AG10803 (cell line): ENCODE measurements around the gene HOXB3.

Experiments
- DNase-seq: peaks from one replicate; pipeline ENCODE4 v3.0.0; 2010; ENCODE audit warnings: low read depth
- H3K4me3 ChIP-seq: 2 replicates; pipeline ENCODE4 v1.5.1; 2011; ENCODE audit warnings: mild to moderate bottlenecking, low read length, control low read depth
- TF ChIP-seq, protein P1 (sequence below): conservative IDR thresholded peaks from 2 replicates; pipeline ENCODE4 v1.5.1; 2011; ENCODE audit warnings: mild to moderate bottlenecking, low read length, control low read depth, inconsistent platforms

HOXB3 gene

DNA sequence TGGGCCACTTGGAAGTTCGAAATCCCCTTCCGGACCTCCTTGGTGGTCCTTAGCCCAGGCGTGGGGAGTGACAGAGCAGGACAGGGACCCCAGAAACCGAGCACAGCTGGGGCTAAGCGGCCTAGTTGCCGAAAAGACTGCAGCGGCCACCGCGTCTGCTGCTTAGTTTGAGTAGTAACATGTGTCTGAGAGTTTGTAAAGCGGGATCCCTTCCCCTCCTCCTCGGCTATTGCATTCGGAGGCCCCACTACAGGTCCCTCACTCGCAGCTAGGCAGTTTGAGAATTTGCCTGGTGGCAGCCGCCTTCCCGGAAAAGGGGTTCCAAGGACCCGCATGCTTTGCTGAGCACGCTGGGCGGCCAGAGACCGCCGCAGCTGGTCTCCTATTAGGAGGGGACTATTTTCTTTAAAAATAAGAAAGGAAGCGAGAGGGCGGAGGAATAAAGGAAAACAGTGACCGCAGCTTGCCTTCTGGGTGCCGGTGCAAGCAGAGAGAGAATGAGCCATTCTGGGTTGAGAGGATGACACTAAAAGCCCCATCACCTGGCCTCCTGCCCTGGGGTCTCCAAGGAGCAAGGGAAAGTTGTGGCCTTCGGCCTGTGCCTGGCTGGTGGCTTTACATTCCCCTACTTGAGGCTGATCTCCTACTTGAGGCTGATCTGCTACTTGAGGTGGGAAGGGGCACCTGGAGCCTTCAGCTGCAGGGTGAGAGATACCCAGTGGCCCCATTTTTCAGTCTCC is 4.7 kb upstream of the HOXB3 start:
- H3K4me3 ChIP-seq = peak overlapping the region; percentile 82
- no peak for DNase-seq
- TF ChIP-seq, protein P1, sequence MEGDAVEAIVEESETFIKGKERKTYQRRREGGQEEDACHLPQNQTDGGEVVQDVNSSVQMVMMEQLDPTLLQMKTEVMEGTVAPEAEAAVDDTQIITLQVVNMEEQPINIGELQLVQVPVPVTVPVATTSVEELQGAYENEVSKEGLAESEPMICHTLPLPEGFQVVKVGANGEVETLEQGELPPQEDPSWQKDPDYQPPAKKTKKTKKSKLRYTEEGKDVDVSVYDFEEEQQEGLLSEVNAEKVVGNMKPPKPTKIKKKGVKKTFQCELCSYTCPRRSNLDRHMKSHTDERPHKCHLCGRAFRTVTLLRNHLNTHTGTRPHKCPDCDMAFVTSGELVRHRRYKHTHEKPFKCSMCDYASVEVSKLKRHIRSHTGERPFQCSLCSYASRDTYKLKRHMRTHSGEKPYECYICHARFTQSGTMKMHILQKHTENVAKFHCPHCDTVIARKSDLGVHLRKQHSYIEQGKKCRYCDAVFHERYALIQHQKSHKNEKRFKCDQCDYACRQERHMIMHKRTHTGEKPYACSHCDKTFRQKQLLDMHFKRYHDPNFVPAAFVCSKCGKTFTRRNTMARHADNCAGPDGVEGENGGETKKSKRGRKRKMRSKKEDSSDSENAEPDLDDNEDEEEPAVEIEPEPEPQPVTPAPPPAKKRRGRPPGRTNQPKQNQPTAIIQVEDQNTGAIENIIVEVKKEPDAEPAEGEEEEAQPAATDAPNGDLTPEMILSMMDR = no peak

DNA sequence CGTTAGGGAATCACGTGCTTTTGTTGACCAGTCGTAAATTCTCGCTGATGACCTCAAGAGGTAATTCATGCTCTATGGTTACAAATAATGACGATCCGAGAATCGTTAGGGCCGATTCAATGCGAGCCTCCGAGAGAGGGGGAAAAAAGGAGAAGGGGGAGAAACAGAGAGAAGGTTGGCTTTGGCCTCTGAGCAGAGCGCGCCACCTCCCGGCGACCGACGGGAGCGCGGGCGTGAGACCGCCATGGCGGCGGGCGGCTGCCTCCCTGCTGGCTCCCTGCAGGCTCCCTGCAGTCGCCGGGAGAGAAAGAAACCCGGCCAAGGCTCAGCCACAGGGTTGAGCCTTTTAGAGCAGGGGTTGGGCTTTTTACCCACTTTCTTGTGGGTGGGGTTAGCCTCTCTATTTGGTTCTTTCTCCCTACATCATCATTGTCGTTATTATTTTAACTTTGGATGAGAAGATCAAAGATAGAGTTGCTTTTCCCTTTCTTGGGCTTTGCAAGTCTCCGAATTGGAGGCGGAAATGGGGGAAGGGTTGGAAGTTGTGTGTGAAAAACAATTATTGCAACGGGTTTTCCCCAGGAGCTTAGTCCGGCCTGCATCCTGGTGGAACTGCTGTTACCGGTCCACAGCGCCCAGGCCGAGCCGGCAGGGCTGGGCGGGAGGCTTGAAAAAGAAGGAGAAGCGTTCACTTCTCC is 3.9 kb upstream of the HOXB3 start:
- peak; percentile 90 for DNase-seq
- TF ChIP-seq, protein P1 = peak; percentile 79
- peak overlapping the region; percentile 82 for H3K4me3 ChIP-seq

DNA sequence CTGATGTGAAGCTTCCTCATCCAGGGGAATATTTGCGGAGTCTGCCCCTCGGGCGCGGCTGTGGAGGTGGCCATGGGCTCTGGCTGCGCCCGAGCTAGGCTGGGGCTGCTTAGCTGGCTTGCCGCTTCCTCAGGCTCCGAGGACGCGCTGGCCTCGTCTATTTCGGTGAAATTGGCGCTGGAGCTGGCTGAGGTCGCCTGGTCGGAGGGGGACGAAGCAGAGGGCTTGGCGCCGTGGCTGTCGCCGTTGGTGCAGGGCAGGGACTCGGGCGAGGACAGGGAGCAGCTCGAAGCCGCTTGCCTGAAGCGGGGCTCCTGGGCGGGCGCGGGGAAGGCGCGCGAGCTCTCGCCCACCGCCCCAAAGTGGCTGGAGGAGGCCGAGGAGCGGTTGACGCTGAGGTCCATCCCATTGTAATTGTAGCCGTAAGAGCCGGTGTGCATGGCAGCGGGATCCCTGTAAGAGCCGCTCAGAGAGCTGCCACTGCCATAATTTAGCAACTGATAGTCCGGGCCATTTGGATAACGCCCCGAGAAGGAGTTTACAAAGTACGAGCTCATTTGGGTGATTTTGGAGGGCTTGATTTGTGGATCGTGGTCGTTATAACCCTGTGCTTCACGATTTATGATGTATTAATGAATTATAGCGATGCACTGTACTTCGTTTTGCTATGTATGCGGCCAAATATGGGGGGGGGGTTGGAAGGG is 3.2 kb upstream of the HOXB3 start, which contains the start of gene HOXB5:
TSS of gene HOXB5 (minus strand) at position 654 of the 704 bp plus-strand sequence. CDS start at position 557, 97 bp downstream.
- TF ChIP-seq, protein P1 = no peak
- peak within 1 kb of the TSS; percentile 82 for H3K4me3 ChIP-seq
- DNase-seq = no peak

DNA sequence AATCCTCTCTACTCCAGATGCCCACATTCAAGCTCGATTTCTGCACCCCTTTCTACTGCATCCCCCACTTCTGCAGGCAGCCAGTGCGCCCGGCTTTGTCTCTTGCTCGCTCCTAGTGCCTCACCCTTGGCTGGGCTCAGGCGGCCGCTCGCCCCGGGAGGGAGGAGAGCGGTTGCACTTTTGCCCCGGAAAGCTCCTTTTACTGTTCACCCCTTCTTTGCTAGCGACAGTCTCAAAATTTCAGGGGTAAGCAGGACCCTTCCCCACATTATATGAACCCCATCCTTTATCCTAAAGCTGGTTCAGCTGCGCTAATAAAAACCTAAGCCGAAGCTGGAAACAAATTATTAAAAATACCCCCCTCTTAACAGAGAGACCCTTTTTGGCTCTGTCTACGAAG is 2.5 kb upstream of the HOXB3 start:
- peak overlapping the region; percentile 82 for H3K4me3 ChIP-seq
- no peak for DNase-seq
- TF ChIP-seq, protein P1 = no peak

DNA sequence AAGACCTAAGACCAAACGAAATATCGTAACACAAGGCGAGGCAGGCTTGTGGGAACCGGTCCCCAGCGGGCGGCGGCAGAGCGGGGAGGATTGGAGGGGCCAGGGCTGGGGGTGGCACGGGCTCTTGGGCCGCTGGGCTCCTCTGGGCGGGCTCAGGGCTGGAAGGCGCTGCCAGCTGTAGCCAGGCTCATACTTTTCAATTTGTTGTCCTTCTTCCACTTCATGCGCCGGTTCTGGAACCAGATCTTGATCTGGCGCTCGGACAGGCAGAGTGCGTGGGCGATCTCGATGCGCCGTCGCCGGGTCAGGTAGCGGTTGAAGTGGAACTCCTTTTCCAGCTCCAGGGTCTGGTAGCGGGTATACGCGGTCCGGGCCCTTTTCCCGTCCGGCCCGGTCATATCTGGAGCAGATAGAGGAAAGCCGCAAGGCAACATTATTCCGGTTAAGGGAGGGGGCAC is 2.0 kb upstream of the HOXB3 start:
- DNase-seq = no peak
- peak overlapping the region; percentile 82 for H3K4me3 ChIP-seq
- TF ChIP-seq, protein P1 = no peak

DNA sequence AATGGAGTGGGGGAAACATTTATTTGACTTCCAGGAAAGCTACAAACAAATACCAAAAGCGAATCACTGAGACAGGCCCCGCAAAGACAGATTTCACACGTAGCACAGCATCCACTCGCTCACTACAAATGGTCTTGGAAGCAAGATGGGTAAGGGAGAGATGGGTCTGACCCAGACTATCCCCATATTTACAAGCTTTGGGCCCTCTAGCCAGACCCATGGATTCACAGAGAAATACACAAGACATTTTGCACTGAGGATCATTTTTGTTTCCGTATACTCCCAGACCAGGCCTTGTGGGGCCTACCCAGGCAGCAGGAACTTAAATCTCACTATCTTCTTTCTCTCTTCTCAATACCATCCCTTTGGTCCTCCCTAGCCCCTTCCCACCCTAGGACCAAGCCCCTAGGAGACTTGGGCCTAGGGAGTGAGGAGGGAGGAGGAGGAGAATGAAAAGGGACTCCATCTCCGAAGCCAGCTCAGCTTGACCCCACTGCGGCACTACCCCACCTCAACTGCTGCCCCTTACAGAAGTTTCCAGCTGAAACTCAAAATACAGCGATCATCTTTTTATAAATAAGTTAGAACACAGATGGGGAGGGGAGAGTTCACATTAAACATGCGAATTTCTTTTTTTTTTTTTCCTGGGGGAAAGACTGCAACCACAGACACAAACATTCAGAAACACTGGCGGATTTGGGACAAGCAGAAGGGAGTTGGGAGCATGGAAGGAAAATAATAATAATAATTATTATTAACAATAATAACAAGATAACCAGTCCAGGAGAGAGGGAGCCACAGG is 1.4 kb upstream of the HOXB3 start:
- peak overlapping the region; percentile 82 for H3K4me3 ChIP-seq
- no peak for DNase-seq
- TF ChIP-seq, protein P1 = no peak
